Omental fat pad (tissue), 4 donors: ENCODE results near the gene NODAL. TPM values are rescaled to one million over a fixed set of nuclear protein-coding genes. Genes with fewer than 3 reads are reported as not detected.
A peak's percentile ranks its signal among the peaks of the same experiment; 100 is the strongest.

Experiments used
- ATAC-seq: fragments of 150-250 bp; one replicate; pipeline ENCODE4 v1.9.1; 2016; ENCODE audit warnings: mild to moderate bottlenecking, moderate library complexity; ENCODE audit not compliant: low FRiP score
- DNase-seq: peaks from one replicate; pipeline ENCODE4 v3.0.0-alpha.2; 2019; ENCODE audit warnings: low spot score
- CTCF ChIP-seq, 3 donors: fragments of 450-650 bp; IDR thresholded peaks; one replicate each; pipeline ENCODE4 v1.5.1; 2016 to 2017; ENCODE audit warnings: antibody characterized with exemption in 3 of 3, mild to moderate bottlenecking in 3 of 3, moderate library complexity in 2 of 3
- total RNA-seq, 4 donors: library from RNA; depleted of rRNA; stranded (reverse); fragments of >200 nt; gene quantifications; one replicate each; pipeline ENCODE4 v1.1.0, GENCODE V29; 2016

NODAL gene
- total RNA-seq, 4 donors from 2014 or later, result not detected

GRCh38 chr10:70412356-70412755 lies 29.1 kb downstream of the NODAL start:
- DNase-seq, result no peak
- ATAC-seq, result no peak
- no peak for TF ChIP-seq CTCF (IDR thresholded peaks at IDR 0.05)

GRCh38 chr10:70410608-70411007 lies 30.9 kb downstream of the NODAL start:
- DNase-seq (no peak), ATAC-seq (no peak)
- no peak for TF ChIP-seq CTCF (IDR thresholded peaks at IDR 0.05)

GRCh38 chr10:70409772-70410171 lies 31.7 kb downstream of the NODAL start:
- ATAC-seq, result no peak
- DNase-seq, result no peak
- no peak for TF ChIP-seq CTCF (IDR thresholded peaks at IDR 0.05)

- no peak for TF ChIP-seq CTCF (IDR thresholded peaks at IDR 0.05)
- DNase-seq, result peak; percentile 57
- ATAC-seq, result peak; percentile 93
Measured at GRCh38 chr10:70405037-70405824, 36.2 kb downstream of the NODAL start.

GRCh38 chr10:70404787-70405036 lies 36.8 kb downstream of the NODAL start:
- ATAC-seq (no peak), DNase-seq (no peak)
- TF ChIP-seq CTCF (IDR thresholded peaks at IDR 0.05), result no peak

- TF ChIP-seq CTCF (IDR thresholded peaks at IDR 0.05), result no peak
- ATAC-seq (peak; percentile 94), DNase-seq (peak; percentile 97)
Measured at GRCh38 chr10:70404036-70404786, 37.3 kb downstream of the NODAL start, which contains the start of gene EIF4EBP2. Gene EIF4EBP2, plus strand, starts transcription at chr10:70404145. Its CDS starts 257 bp downstream, at chr10:70404402.
